Effector memory CD8-positive, alpha-beta T cell (primary cell): ENCODE measurements around the gene LRRK1.

Experiments used
- ATAC-seq: fragments of 150-1000 bp; cut with Tn5 transposase; replicated peaks from 2 replicates; pipeline ENCODE4 v1.10.0; 2021; ENCODE audit warnings: mild to moderate bottlenecking, moderate library complexity
- DNase-seq, 3 experiments: peaks; one replicate each; pipeline ENCODE4 v3.0.0; 2021
- H3K27ac Mint-ChIP-seq, 2 donors: one replicate each; pipeline ENCODE4 v1.8.0; 2022; ENCODE audit warnings: mild to moderate bottlenecking in 2 of 2, mixed read lengths in 2 of 2, moderate library complexity in 2 of 2
- H3K27me3 Mint-ChIP-seq, 2 donors: one replicate each; pipeline ENCODE4 v1.8.0; 2022; ENCODE audit warnings: mixed read lengths in 2 of 2
- H3K36me3 Mint-ChIP-seq: one replicate; pipeline ENCODE4 v1.8.0; 2022; ENCODE audit warnings: mild to moderate bottlenecking, moderate library complexity, mixed read lengths; ENCODE audit not compliant: insufficient read depth
- H3K4me1 Mint-ChIP-seq, 2 donors: one replicate each; pipeline ENCODE4 v1.8.0; 2022; ENCODE audit warnings: low read depth in 2 of 2, mixed read lengths in 2 of 2
- H3K4me3 Mint-ChIP-seq, 2 donors: one replicate each; pipeline ENCODE4 v1.8.0; 2022; ENCODE audit warnings: mild to moderate bottlenecking in 2 of 2, mixed read lengths in 2 of 2, moderate library complexity in 2 of 2
- H3K9me3 Mint-ChIP-seq, 2 donors: one replicate each; pipeline ENCODE4 v1.8.0; 2022; ENCODE audit warnings: mixed read lengths in 2 of 2

Gene LRRK1

DNA sequence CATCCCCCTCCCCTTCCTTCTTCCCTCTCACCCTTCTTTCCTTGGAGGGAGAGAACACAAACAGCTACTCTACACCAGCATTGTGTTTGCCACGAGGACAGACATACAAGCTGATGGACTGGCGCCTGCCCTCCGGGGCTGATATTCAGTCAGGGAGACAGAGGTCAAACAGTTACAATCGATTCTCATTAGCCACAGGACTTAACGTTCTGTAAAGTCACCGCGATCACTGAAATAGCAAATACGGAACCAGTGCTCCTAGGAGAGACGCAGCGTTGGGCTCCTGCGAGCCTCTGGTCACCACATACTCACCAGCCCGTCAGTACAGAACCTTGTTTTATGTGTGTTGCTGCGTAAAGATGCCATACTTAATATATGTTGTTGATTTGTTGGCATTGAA lies 108.8 kb downstream of the LRRK1 start:
- ATAC-seq: no peak
- Mint-ChIP-seq H3K27ac (no peak overlapping the region), H3K9me3 (no peaks in the 10 kb centered on the region), H3K4me3 (no peak overlapping the region), H3K4me1 (peaks cover 0 to 3% of the 10 kb centered on the region in 2 donors), H3K27me3 (peaks cover 32 to 76% of the 10 kb centered on the region in 2 donors), H3K36me3 (peaks cover 6% of the 10 kb centered on the region)
- DNase-seq: no peak

DNA sequence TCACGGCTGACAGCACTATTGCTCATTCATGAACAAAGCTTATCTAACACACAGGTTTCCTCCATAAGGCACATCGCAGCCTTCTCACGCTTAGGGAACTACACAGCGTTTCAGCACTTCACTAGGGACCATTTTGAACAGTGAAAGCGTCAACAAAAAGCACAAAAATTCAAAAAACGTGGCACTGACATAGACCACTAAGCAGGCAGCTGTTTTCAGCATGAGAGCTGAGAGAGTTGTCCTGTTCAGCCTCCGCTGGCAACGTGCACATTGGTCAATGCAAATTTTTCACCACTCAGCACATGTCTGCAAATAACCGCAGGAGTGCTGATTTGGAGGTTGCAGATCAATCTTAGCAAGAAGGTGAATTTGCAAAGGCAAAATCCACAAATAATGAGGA lies 109.2 kb downstream of the LRRK1 start:
- ATAC-seq (no peak), DNase-seq (no peak)
- Mint-ChIP-seq H3K36me3 (peaks cover 6% of the 10 kb centered on the region), H3K27me3 (peaks cover 32 to 78% of the 10 kb centered on the region in 2 donors), H3K4me1 (peaks cover 0 to 3% of the 10 kb centered on the region in 2 donors), H3K27ac (no peak overlapping the region), H3K9me3 (no peaks in the 10 kb centered on the region), H3K4me3 (no peak overlapping the region)

DNA sequence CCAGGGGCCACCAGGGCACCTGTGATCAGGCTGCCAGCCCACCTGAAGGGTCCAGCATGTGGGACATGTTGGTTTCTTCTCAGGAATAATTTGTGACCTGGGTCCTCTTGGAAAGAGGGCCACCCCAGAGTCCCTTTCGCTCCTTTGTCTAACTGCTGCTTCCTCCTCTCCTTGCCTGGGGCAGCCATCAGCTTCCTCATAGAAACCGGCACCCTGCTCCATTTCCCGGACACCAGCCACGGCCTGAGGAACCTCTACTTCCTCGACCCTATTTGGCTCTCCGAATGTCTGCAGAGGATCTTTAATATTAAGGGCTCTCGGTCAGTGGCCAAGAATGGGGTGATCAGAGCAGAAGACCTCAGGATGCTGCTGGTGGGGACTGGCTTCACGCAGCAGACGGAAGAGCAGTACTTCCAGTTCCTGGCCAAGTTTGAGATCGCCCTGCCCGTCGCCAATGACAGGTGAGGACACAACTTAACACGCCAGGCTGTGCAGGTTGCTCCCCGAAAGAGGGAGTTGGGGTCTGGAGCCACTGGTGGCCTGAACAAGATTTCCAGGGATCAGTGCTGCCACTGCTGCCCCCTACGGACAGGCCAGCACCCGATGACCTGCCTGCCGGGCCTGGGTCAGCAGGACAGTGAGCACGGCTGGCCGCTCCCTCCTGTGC lies 109.7 kb downstream of the LRRK1 start:
- H3K4me3 Mint-ChIP-seq: no peak overlapping the region
- ATAC-seq (no peak), DNase-seq (no peak)
- no peak overlapping the region for H3K27ac Mint-ChIP-seq
- H3K4me1 Mint-ChIP-seq: peaks cover 0 to 3% of the 10 kb centered on the region in 2 donors
- no peaks in the 10 kb centered on the region for H3K9me3 Mint-ChIP-seq
- peaks cover 6% of the 10 kb centered on the region for H3K36me3 Mint-ChIP-seq
- peaks cover 34 to 83% of the 10 kb centered on the region in 2 donors for H3K27me3 Mint-ChIP-seq

DNA sequence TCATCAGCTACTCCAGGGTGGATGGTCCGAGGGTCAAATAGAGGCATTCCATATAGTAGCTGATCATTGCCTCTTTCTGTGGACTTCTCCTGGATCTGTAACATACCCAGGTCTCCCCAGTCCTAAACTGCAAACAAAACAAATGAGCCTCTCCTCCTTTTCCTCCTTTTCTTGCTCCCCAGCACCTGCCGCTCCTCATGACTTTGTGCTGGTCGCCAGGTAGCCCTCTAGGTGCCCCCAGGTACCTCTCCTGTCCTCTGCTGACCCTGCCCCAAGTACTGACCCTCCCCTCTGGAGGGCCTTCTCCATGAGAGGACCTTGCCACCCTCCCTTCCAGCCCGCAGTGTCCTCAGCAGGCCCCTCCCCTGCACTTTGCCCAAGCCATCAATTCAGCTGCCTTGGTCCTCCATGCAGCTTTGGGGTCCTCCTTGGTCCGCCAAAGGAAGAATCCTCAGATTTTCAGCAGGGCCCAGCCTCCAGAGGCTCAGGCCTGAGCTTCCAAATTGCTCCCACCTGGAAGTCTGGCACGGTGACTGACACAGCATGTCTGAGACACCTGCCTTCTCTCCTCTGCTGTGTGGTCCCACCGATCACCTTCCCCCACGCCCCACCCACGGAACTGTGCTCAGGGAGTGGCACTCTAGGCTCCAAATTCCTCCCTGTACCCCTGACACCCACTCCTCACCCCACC lies 111.0 kb downstream of the LRRK1 start:
- Mint-ChIP-seq H3K4me1 (peaks cover 0 to 3% of the 10 kb centered on the region in 2 donors), H3K36me3 (peaks cover 6% of the 10 kb centered on the region)
- no peak for ATAC-seq

DNA sequence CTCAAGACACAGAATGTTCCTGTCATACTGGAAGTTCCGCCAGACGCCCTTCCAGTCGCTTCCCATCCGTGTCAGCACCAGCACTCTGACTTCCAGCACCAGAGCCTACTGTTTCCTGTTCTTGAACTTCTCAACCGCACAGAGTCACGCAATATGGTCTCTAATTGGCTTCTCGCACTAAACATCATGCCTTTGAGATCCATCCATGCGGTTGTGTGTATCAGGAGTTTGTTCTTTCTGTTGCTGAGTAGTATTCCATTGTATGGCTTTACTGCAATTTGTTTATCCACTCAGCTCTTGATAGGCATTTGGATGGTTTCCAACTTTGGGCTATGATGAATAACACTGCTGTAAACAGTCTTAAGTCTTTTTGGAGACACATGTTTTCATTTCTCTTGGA lies 112.1 kb downstream of the LRRK1 start:
- DNase-seq (no peak), ATAC-seq (no peak)
- Mint-ChIP-seq H3K27me3 (peaks cover 53 to 87% of the 10 kb centered on the region in 2 donors), H3K4me3 (no peak overlapping the region), H3K9me3 (peaks cover 2 to 11% of the 10 kb centered on the region in 2 donors), H3K4me1 (peaks cover 0 to 3% of the 10 kb centered on the region in 2 donors), H3K27ac (no peak overlapping the region), H3K36me3 (peaks cover 6% of the 10 kb centered on the region)

More for the DNA sequence above, 111.0 kb downstream of the LRRK1 start:
- peaks cover 0 to 7% of the 10 kb centered on the region in 2 donors for H3K9me3 Mint-ChIP-seq
- no peak for DNase-seq
- peaks cover 46 to 83% of the 10 kb centered on the region in 2 donors for H3K27me3 Mint-ChIP-seq
- H3K27ac Mint-ChIP-seq: no peak overlapping the region
- H3K4me3 Mint-ChIP-seq: no peak overlapping the region

DNA sequence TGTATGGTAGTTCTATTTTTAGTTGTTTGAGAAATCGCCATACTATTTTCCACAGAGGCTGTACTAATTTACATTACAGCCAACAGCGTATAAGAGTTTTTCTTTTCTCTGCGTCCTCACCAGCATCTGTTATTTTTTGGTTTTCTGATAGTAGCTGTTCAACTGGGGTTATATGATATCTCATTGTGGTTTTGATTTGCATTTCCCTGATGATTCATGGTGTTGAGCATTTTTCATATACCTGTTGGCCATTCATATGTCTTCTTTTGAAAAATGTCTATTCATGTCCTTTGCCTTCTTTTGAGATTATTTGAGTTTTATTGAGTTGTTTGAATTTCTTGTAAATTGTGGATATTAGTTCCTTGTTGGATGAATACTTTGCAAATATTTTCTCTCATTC lies 114.6 kb downstream of the LRRK1 start:
- DNase-seq (no peak), ATAC-seq (no peak)
- Mint-ChIP-seq H3K36me3 (peaks cover 6% of the 10 kb centered on the region), H3K4me1 (no peaks in the 10 kb centered on the region), H3K27me3 (peaks cover 50 to 88% of the 10 kb centered on the region in 2 donors), H3K9me3 (peaks cover 5 to 20% of the 10 kb centered on the region in 2 donors), H3K27ac (no peak overlapping the region), H3K4me3 (no peak overlapping the region)

DNA sequence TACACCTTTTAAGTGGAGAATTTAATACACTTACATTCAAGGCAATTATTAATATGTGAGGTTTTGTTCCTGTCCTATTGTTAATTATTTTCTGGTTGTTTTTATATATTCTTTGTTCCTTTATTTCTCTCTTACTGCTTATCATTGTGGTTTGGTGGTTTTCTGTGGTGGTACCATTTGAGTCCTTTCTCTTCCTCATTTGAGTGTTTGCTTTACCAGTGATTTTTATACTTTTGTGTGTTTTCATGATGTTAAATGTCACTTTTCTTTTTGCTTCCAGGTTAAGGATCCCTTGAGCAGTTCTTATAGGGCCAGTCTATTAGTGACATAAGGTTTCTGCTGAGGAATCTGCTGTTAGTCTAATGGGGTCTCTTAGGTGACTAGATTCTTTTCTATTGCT lies 116.5 kb downstream of the LRRK1 start:
- Mint-ChIP-seq H3K4me3 (no peak overlapping the region), H3K4me1 (no peaks in the 10 kb centered on the region), H3K36me3 (no peaks in the 10 kb centered on the region), H3K27ac (no peak overlapping the region), H3K27me3 (peaks cover 39 to 80% of the 10 kb centered on the region in 2 donors), H3K9me3 (peaks cover 5 to 20% of the 10 kb centered on the region in 2 donors)
- DNase-seq (no peak), ATAC-seq (no peak)

DNA sequence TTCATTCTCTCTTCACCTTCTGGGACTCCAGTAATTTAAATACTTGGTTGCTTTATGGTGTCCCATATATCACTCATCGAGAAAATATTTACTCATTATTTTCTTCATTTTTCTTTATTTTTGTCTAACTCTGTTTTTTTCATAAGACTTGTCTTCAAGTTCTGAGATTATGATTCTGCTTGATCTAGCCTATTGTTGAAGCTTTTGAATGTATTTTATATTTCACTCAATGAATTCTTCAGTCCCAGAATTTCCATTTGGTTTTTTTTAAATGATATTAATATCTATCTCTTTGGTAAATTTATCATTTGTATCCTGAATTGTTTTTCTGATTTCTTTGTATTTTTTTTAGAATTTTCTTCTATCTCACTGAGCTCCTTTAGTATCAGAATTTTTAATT lies 117.0 kb downstream of the LRRK1 start:
- Mint-ChIP-seq H3K4me1 (no peaks in the 10 kb centered on the region), H3K36me3 (no peaks in the 10 kb centered on the region), H3K27ac (no peak overlapping the region), H3K27me3 (peaks cover 39 to 80% of the 10 kb centered on the region in 2 donors), H3K4me3 (no peak overlapping the region), H3K9me3 (peaks cover 5 to 20% of the 10 kb centered on the region in 2 donors)
- DNase-seq: no peak
- no peak for ATAC-seq

DNA sequence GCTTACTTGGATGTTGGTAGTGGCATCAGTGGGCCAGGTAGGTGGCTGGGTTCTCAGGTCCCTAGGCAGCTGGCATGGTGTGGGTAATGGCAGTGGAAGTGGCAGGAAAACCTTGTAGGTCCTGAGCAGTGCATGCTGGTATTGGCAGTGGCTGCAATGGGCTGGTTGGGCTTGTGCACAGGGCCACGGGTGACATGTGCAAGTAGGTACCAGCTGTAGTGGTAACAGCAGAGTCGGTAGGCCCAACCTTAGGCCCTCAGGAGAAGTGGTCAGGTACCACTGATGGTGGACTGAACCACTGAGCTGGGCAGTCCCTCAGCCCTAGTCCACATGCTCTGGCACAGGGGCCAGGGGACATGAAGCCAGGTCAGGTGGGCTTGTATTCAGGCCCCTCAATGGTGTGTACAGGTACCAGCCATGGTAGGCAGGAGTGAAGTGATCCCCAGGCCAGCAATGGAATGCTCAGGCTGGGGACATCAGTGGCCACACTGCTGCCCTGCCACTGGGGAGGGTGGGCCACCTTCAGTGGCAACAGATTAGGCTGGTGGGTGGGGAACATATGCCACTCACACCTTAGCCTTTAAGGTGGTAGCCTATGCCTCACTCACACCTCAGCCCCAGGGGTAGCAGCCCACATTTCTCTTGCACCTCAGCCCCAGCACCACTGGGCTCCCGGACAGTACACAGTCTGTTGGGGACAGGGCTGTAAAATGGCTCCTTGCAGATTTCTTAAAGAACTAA lies 118.1 kb downstream of the LRRK1 start:
- no peak for ATAC-seq
- Mint-ChIP-seq H3K4me1 (no peaks in the 10 kb centered on the region), H3K36me3 (no peaks in the 10 kb centered on the region), H3K27ac (no peak overlapping the region), H3K4me3 (no peak overlapping the region), H3K27me3 (peaks cover 49 to 80% of the 10 kb centered on the region in 2 donors), H3K9me3 (peaks cover 8 to 25% of the 10 kb centered on the region in 2 donors)
- DNase-seq: no peak

DNA sequence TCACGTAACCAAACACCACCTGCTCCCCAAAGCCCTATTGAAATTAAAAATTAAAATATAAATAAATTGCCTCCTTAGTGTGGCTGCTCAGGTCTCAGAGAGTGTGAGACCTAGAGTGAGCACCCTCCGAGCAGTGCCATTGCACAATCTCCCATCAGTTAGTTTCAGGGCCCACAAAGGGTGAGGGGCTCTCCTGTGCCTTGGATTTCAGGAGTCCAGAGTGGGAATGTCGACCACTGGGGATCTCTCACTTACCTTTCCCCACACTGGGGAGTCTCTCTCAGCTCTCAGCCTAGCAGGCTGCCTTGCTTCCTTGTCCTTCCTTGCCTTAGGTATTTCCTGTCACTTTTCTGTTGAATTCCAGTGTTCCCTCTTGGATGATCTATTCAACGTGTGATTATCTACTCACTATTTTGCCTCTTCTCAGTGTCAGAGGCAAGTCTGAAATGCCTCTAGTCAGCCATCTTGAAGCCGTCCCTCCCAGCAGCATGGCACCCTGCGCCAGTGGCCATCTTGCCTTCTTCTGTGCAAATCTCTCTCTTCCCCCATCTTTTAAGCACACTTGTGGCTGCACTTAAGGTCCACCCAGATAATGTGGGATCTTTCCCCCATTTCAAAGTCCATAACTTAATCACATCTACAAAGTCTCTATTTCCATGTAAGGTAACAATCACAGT lies 119.3 kb downstream of the LRRK1 start:
- no peak overlapping the region for H3K4me3 Mint-ChIP-seq
- H3K27me3 Mint-ChIP-seq: peaks cover 58 to 79% of the 10 kb centered on the region in 2 donors
- no peaks in the 10 kb centered on the region for H3K36me3 Mint-ChIP-seq
- peaks cover 8 to 25% of the 10 kb centered on the region in 2 donors for H3K9me3 Mint-ChIP-seq
- H3K27ac Mint-ChIP-seq: no peak overlapping the region
- DNase-seq (no peak), ATAC-seq (no peak)
- no peaks in the 10 kb centered on the region for H3K4me1 Mint-ChIP-seq

DNA sequence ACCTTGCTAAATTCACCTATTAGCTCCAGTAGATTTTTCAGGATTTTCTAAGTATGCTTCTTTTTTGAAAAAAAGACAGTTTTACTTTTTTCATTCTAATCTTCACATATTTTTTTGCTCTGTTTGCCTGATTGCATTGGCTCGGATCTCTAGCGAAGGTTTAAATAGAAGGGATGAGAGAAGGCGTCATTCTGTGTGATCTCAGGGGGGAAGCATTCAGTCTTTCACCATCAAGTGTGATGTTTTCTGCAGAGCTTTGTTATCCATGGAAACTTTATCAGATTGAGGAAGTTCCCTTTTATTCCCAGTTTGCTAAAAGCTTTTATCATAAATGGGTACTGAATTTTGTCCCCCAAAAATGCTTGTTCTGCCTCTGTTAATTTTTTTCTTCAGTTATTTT lies 120.3 kb downstream of the LRRK1 start:
- Mint-ChIP-seq H3K36me3 (no peaks in the 10 kb centered on the region), H3K27me3 (peaks cover 50 to 77% of the 10 kb centered on the region in 2 donors), H3K9me3 (peaks cover 8 to 24% of the 10 kb centered on the region in 2 donors), H3K27ac (no peak overlapping the region), H3K4me1 (no peaks in the 10 kb centered on the region), H3K4me3 (no peak overlapping the region)
- ATAC-seq (no peak), DNase-seq (no peak)

DNA sequence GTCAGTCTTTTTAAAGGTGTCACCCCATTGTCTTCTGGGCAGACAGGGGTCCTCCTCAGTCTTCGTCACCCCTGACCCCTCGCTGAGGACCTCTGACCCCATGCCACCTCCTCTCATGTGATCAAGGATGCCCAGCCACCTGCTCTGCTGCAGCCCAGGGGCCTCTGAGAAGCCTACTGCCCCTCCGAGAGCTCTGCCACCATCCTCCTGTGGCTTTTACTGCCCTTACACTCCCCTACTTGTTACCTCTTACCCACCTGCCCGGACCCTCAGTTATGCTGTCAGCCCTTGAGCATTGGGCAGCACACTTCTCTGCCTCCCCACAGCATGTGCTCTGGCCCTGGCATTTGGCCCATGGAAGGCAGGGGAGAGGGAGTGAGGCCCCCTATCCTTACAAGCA lies 123.2 kb downstream of the LRRK1 start:
- DNase-seq (no peak), ATAC-seq (no peak)
- Mint-ChIP-seq H3K36me3 (no peaks in the 10 kb centered on the region), H3K9me3 (peaks cover 3 to 5% of the 10 kb centered on the region in 2 donors), H3K4me3 (no peak overlapping the region), H3K4me1 (no peaks in the 10 kb centered on the region), H3K27me3 (peaks cover 42 to 81% of the 10 kb centered on the region in 2 donors), H3K27ac (no peak overlapping the region)

DNA sequence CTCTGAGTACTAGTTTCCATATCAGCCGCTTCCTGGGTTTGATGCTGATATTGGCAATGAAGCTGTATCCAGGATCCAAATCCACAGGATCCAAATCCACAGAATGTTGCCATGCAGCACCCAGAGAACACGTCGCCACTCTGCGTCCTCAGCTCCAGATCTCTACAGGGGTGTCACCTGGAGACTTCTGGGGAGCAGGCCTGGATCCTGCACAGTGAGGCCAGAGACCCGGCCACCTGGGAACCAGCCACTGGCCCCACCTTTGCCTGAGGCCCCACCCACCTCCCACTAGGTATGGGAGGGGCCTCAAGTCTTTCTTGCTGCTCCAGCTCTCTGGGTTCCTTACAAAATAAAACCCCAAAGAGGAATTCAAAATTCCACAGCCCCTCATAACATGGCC lies 123.9 kb downstream of the LRRK1 start:
- Mint-ChIP-seq H3K4me3 (no peak overlapping the region), H3K27me3 (peaks cover 42 to 82% of the 10 kb centered on the region in 2 donors), H3K9me3 (peaks cover 3 to 5% of the 10 kb centered on the region in 2 donors), H3K36me3 (no peaks in the 10 kb centered on the region), H3K27ac (no peak overlapping the region), H3K4me1 (no peaks in the 10 kb centered on the region)
- DNase-seq (no peak), ATAC-seq (no peak)
